Measurements from ENCODE around the gene GLRA2.

DNA sequence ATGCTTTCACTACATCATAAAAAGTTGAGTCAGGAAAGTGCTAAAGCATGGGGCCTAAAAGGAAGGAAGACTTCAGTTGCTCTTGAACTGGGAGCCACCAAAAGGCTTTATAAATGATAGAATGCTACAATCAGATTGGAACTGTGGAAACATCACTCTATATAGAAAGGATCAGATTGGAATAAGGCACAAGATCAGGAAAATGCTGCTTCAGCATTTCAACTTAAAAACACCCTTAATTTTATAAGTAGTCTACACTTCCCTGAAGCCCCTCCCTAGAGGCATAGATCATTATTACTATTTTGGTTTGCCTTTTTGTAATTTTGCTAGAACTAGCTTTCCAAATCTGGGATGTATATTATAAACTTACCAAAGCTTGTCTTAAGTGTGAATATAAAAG is 172.8 kb downstream of the GLRA2 start:
- no peak for TF ChIP-seq CTCF (IDR thresholded peaks at IDR 0.05)
- TF ChIP-seq POLR2A (IDR thresholded peaks at IDR 0.05) = no peak
